Stimulated activated CD4-positive, alpha-beta T cell treated with anti-CD3 and anti-CD28 coated beads, Interleukin-2, amount 100 ng/mL, for 4 hours (primary cell): ENCODE measurements around the gene CRISPLD2.
"Not testable (repeated sequence)": the region's sequence is repeated elsewhere in the genome, so short reads cannot be mapped to it uniquely, and the experiment has no call there.

Experiments used
- DNase-seq: peaks from one replicate; pipeline ENCODE4 v3.0.0-alpha.2; 2020; ENCODE audit warnings: low read depth

CRISPLD2 gene

DNA sequence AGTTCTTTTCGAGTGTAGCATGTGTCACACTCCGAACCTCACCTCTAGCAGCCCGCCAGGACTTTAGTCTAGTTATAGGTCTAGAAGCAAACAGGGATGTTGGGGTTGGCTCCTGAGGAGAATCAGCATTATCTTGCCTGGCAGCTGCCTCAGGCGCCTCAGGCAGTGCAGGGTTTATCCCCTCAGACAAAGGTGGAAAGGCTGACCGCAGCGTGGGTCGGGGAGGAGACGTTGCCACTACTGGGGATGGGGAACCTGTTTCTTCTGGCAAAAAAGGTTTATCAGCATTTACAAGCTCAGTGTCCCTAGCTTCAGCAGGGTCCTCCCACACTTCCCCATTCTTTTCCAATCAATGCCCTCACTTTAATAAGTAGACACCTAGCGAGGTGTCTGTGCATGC, 40.6 kb downstream of the CRISPLD2 start:
- DNase-seq: no peak

DNA sequence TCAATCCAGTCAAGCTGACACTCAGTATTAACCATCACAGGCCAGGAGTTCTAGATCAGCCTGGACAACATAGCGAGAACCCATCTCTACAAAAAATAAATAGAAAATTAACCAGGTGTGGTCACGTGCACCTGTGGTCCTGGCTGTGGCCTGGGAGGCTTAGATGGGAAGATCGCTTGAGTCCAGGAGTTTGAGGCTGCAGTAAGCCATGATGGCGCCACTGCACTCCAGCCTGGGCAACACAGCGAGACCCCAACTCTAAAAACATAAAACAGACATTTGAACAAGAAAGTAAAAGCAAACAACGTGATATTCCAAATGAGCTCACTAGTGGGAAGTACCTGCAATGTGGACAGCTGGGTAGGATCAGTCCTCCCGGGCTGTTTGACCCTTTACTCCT, 41.9 kb downstream of the CRISPLD2 start:
- no peak for DNase-seq

DNA sequence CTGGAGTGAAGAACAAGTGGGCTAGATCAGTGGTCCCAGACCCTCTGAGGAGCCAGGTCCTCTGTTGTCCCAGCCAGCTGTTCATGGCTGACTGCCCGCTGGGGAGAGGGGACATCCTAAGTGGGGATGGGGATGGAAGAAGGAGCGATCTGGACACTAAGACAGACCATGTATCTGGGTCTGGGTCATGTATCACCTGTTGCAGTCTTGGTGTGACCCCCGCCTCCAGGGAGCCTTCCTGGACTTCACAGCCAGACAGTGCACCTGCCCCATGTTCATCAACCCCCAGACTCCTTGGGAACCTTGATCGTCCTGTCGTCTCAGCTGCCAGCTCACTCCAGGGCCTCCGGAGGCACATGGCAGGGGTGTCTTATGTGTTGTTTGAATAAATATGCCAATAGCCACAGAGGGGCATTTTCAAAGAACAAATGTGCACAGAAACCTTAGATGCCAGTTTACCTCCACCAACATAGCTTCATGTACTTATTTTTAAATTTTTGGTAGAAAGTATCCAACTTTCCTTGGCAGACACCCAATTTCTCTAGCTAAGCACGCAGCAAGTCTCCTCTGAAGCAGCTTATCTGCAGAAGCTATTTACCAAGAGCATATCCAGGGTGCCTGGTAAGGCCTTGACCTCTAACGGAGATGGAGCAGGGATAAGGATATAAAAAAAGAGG, 43.2 kb downstream of the CRISPLD2 start:
- DNase-seq: no peak

DNA sequence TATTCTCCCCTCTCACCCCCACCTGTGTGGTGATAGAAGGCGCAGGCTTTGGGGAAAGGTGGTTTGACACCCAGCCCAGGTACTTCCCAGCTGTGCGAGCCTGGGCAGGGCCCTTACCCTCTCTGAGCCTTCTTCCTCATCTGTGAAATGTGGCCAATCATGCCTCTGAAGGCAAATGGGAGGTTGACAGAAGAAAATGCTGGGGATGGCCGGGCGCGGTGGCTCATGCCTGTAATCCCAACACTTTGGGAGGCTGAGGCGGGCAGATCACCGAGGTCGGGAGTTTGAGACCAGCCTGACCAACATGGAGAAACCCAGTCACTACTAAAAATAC, 43.7 kb downstream of the CRISPLD2 start:
- DNase-seq: no peak

- DNase-seq: no peak
Observed at GRCh38 chr16:84864326-84864955, 44.7 kb downstream of the CRISPLD2 start.

DNA sequence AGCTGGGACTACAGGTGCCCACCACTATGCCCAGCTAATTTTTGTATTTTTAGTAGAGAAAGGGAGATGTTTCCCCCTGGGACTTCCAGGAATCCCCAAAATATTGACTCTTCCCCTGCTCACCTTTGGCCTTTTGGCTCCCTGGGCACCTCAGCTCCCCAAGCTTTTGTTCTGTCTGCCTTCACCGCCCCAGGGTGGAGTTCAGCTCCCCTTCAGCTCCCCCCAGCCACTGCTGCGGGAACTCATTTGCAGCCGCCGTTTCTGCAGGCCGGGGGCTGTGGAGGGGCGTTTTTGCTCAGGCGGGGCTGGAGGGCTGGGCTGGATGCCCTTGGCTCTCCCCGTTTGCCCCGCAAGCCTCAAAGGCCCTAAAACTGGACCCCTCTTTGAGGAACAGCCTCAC, 47.9 kb downstream of the CRISPLD2 start:
- DNase-seq: no peak

GRCh38 chr16:84868328-84868727, 48.5 kb downstream of the CRISPLD2 start:
- DNase-seq: no peak

DNA sequence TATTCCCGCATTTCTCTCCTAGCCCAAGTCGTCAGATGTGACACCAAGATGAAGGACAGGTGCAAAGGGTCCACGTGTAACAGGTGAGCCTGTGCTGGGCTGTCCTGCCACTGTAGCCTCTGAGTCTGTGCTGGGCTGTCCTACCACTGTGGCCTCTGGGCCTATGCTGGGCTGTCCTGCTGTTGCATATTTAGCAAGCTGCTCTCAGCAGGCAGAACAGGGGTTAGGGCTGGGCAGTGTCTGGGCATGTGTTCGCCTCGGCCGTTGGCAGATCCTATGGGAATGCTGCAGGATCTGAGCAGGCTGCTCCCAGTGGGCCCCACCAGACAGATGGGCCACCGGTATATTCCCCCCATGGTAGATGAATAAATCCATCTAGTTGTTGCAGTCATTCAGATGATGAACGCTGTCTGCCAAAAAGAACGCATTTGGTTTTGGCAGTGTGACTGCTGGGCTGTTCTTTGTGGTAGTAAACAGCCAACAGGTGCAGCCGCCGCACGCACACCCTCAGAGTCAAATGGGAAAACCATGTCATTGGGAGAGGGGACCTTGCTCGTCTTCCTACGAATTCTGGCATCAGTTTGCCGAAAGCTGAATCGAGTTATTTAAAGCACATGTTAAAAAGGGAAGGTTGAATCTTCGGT, 49.2 kb downstream of the CRISPLD2 start:
- no peak for DNase-seq

DNA sequence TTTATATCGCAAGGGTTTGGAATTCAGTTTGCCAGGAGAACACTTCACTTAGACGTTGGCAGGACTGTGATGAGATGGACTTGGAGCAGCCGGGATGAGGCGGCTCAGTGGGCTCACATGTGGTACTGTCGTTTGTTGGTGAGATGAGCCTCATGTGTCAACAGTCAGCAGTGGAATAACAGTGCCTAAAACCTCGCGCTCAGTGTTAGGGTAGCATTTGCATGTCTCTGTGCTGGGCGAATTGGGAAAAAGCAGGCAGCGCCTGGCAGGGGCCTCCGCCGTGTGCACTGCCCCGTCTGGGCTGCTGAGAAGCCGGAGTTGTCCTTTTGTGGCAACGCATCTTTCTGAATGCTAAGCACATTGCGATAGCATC, 49.7 kb downstream of the CRISPLD2 start:
- DNase-seq: no peak

DNA sequence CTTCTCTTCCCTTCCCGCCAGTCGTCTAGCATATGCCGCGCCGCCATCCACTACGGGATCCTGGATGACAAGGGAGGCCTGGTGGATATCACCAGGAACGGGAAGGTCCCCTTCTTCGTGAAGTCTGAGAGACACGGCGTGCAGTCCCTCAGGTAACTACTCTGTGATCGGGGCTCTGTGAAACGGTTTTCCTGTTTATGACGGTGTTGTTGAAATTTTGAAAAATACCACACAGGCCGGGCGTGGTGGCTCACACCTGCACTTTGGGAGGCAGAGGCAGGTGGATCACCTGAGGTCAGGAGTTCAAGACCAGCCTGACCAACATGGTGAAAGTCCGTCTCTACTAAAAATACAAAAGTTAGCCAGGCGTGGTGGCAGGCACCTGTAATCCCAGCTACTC, 53.2 kb downstream of the CRISPLD2 start:
- not testable (repeated sequence) for DNase-seq

- DNase-seq: no peak
Observed at GRCh38 chr16:84874004-84874435, 54.2 kb downstream of the CRISPLD2 start.

DNA sequence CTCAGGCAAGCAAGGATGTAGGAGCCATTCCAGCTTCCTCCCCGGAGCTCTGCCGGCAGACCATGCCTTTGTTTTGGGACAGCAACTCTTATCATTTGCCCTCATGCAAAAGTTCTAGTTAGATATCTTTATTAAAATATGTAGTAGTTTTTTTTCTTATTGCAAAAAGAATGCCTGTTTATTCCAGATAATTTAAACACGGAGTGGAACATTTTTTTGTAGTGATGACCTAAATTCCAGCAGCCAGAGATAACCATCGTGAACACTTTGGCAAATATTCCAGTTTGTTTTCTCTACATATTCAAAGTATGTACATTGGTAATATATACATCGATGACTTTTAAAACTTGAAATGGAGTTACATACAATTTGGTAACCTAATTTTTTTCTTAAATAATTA, 54.8 kb downstream of the CRISPLD2 start:
- DNase-seq: no peak

DNA sequence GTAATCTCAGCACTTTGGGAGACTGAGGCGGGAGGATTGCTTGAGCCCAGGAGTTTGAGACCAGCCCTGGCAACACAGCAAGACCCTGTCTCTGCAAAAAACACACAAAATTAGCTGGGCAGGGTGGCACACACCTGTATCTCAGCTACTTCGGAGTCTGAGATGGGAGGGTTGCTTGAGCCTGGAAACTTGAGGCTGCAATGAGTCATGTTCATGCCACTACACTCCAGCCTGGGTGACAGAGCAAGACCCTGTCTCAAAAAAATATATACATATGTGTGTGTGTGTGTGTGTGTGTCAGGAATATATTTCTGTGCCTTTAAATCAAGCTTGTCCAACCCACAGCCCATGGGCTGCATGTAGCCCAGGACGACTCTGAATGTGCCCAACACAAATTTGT, 55.2 kb downstream of the CRISPLD2 start:
- no peak for DNase-seq

GRCh38 chr16:84875846-84876245, 56.1 kb downstream of the CRISPLD2 start:
- DNase-seq: no peak

DNA sequence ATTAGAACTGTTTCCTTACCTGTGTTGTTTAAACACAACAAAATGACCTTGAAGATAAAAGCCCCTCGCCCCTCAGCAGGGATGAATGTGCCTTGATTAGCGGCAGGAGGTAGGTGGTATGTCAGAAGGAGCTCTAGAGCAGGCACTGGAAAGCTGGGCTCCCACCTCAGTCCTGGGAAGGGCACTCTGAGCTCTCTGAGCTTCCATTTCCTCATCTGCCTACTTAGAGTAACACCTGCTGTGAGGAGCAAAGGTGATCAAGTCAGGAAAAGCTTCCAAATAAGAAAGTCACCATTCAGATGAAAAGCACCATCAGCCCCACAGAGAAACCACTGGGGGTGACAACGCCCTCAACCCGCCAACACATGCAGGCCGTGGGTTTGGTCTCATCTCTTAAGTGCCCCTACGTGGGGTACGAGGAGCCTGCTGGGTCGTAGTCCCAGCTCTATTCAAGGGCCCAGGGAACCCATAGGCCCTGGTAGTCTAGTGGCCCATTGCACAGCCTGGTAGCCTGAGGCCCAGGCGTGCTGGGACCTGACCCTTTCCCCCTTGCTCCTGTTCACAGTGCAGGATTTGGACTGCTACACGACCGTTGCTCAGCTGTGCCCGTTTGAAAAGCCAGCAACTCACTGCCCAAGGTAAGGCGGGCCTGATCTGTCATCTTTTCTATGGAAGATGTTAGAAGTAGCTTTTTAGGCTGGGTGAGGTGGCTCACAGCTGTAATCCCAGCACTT, 57.3 kb downstream of the CRISPLD2 start:
- no peak for DNase-seq

DNA sequence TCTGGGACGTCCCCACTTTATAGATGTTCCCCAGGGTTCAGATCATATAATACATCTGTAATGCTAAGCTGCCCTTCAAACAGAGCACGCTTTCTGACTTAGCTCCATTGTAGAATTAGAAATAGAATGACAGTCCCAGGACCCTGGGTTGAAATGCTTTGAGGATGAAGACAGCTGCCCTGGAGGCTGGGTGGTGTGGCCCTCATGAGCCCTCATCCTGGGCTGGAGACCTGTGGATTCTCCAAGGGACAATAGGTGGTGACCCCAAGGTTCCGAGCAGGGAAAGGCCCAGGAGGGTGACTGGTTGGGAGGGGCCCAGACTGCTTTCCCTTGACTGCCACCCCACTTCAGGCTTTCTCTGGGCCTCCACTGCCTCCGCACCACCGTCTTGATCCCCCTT, 59.0 kb downstream of the CRISPLD2 start:
- DNase-seq: no peak

DNA sequence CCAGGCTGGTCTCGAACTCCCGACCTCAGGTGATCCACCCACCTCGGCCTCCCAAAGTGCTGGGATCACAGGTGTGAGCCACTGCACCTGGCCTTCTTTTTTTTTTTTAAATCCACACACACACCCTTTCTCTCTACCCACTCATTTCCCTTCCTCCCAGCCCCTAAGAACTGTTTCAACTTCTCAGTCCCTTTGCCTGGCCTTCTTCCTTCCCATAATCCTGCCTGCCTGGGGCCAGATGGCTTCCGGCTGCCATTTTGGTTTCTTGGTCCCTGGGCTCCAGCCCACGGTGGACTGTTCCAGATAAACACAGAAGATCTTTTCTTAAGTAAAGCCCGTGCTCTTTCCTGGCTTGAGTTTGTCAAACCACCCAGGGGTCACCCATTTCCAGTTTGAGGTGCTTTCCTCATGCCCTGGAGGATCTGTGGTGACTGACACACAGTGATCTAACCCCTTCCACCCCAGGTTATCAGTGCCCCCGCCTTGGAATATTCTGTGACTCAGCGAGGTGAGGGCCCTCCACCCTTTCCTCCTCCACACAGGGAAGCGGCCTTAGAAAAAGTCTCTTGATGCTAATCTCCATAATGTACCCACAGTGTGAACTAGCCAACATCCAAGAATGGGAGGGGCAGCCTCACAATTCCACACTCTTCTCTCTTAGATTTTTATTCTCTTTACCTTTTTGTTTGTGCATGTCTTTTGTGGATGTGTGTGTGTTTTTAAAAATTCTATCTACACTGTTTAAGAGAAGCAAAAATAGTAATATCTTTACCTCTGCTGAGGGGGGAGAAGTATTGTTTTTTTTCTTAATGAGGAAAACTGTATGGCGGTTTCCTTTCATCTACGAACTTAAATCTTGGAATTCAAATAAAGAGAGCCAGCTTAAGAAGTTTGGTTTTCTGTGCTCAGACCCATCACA, 60.0 kb downstream of the CRISPLD2 start:
- no peak for DNase-seq

DNA sequence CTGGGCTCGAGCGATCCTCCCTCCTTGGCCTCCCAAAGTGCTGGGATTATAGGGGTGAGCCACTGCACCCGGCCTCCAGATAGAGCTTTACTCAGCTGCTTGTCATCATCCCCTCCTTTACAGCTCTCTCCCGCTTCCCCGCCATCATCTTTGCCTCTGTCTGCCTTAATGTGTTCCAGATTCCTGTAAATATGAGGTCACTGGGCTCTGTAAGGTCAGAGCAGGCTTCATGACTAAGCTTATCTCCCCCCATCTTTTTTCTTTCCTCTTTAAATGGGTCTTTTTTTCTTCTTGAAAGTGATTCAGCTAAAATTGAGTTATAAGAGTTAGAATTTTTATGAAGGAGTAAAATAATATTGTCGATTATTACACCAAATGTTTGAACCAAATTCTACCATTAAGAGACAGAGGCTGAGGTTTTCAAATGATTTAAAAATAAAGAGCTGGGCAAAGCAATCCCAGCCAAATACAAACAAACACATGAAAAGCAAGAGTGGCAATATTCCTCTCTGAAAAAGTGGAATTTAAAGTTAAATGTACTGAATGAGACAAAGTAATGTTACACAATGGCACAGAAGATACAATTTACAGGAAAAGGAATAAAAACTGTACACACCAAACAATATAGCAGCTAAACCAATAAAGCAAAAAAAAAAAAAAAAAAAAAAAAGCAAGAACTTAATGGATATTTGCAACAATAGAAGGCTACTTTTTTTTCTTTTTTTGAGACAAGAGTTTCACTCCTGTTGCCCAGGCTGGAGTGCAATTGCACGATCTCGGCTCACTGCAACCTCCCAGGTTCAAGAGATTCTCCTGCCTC, 62.1 kb downstream of the CRISPLD2 start:
- no peak for DNase-seq

GRCh38 chr16:84883301-84883700, 63.5 kb downstream of the CRISPLD2 start:
- DNase-seq: no peak

DNA sequence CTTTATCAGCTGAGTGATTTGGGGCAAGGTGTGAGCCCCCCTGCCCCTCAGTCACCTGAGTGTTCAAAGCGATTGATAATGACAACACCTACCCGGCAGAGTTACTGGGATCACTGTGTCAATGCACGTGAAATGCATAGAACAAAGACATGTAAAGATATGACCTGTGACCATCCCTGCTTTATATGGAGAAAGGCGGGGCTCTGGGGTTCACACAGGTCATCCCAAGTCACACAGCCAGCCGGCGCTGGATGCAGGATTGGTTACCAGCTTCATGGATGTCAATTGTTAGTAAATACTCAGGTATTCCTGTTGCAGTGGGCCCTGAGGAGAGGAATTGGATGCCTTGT, 64.4 kb downstream of the CRISPLD2 start:
- no peak for DNase-seq
